Dermis microvascular lymphatic vessel endothelial cell (primary cell): ENCODE results near the gene ICAM4. TPM values are rescaled to one million over a fixed set of nuclear protein-coding genes. Genes with fewer than 3 reads are reported as not detected.

Source experiments
- DNase-seq, 2 donors: peaks; one replicate each; pipeline versions ENCODE4 v3.0.0 to v3.0.0-alpha.2; 2010; ENCODE audit warnings: low read depth in 2 of 2
- total RNA-seq: library from RNA; depleted of rRNA; stranded (reverse); fragments of >200 nt; gene quantifications from 2 replicates; pipeline ENCODE4 v1.2.1, GENCODE V29; 2014

Gene ICAM4
- total RNA-seq, 1 donor from 2014 or later = 0.26 TPM

DNA sequence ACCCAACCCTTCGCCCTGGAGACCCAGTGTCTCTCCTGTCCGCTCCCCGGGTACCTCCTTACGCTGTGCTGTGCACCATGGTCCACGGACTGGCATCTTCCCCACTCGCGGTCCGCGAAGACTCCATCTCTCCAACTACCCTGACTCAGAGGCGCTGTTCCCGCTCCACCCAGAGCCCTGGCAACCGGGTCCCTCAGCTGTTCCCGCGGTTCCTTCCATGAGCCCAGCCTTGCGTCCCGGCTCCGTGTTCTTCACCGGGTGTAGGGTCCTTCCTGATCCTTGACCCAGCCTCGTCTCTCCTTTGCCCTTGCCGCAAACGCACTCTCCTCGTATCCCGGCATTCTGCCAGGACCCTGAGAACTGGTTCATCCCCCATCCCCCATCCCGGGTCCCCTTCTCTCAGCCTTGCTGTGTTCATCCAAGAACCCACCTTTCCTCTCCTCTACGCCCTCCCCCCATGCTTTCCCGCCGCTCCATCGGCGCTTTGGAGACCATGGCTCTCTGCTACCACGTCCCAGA is 3.7 kb downstream of the ICAM4 start:
- no peak for DNase-seq

DNA sequence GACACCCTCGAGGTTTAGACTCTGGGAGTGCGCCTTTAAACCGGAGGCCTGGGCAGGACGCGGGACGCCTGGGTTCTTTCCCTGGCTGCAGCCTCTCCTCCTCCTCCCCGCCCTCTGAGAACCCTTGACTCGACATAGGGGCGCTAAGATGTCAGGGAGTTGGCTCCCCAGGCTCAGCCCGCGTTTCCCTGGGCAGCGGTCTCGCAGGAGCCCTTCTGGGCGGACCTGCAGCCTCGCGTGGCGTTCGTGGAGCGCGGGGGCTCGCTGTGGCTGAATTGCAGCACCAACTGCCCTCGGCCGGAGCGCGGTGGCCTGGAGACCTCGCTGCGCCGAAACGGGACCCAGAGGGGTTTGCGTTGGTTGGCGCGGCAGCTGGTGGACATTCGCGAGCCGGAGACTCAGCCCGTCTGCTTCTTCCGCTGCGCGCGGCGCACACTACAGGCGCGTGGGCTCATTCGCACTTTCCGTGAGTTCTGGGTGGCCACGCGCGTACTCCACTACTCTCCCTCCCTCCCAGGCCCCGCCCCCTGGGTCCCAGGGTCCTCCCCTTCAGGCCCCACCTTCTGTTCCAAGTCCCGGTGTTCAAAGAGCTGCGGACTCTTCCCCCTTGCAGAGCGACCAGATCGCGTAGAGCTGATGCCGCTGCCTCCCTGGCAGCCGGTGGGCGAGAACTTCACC is 4.3 kb downstream of the ICAM4 start:
- DNase-seq = no peak

GRCh38 chr19:10291554-10292205 is 4.9 kb downstream of the ICAM4 start:
- DNase-seq = no peak

DNA sequence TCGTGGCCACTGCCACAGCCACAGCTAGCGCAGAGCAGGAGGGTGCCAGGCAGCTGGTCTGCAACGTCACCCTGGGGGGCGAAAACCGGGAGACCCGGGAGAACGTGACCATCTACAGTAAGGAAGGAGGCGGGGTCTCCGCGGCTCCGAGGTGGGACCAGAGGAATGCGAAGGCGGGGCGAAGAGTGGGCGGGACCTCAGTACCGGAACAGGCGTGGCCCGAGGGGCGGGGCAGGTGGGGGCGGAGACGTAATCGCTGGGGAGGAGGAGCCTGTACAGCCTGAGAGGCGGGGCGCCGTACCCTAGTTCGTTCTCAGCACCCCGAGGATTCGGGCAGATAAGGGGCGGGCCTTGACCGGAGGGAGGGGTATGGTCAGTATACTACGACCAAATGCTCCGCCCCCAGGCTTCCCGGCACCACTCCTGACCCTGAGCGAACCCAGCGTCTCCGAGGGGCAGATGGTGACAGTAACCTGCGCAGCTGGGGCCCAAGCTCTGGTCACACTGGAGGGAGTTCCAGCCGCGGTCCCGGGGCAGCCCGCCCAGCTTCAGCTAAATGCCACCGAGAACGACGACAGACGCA is 5.5 kb downstream of the ICAM4 start:
- peak in 1 of 2 donors; percentile 57 for DNase-seq

GRCh38 chr19:10292789-10293636 is 6.3 kb downstream of the ICAM4 start:
- no peak for DNase-seq

GRCh38 chr19:10293637-10294367 is 7.0 kb downstream of the ICAM4 start:
- DNase-seq = no peak

- no peak for DNase-seq
These were observed 7.6 kb downstream of the ICAM4 start for GRCh38 chr19:10294368-10294697.

DNA sequence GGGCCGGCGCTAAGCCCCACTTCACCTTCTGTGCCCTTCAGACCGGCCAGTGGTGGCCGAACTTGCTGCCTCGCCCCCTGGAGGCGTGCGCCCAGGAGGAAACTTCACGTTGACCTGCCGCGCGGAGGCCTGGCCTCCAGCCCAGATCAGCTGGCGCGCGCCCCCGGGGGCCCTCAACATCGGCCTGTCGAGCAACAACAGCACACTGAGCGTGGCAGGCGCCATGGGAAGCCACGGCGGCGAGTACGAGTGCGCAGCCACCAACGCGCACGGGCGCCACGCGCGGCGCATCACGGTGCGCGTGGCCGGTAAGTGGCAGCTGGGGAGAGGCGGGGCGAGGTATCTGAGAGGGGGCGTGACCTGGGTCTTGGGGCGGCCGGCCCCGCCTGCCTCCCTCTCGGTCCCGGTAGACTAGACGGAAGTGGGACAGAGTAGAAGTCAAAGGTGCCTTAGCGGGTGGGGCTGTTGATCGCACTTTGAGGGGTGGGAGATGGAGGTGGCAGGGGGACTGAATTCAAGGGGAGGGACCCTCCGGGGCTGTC is 8.6 kb downstream of the ICAM4 start:
- DNase-seq = peak in 1 of 2 donors; percentile 50

- no peak for DNase-seq
These were observed 9.3 kb downstream of the ICAM4 start for GRCh38 chr19:10295847-10296591.

DNA sequence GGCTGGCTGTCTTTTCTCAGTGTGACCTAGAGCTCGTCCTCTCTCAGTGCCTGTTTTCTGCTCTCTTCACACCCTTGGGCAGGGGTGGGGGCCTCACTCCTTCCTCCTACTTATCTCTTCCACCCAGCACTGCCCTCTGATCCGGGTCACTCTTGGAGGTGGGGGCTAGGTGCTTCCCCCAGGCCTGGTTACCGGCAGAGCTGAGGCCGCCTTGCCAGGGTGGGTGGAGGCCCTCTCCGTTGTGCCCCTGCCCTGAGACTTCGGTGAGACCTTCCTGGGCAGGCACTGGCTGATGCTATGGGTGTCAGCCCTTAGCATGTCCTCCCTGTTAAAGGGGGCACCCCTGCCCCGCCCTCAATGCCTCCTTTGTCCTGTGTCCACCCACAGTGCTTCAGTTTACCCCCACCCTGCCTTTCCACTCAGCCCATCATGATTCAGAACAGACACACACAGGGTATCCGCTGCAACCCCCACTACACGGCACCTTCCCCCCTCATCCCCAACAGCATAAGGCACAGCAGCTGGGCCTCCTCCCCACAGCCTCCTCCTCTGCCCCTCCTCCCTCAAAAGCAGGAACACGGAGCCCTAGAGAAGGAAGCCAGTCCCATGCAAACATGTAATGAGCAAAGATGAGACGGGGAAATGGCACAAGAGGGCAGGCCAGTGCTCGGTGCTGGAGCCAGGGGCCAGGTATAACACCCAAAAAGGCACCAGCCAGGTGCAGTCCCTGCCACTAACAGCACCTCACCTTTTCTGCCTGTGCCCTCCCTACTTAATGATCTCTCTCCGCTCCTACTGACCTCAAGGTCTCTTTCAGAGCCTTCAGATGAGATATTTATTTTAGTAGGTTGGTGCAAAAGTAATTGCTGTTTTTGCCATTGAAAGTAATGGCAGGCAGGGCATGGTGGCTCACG is 13.0 kb downstream of the ICAM4 start:
- DNase-seq = no peak

DNA sequence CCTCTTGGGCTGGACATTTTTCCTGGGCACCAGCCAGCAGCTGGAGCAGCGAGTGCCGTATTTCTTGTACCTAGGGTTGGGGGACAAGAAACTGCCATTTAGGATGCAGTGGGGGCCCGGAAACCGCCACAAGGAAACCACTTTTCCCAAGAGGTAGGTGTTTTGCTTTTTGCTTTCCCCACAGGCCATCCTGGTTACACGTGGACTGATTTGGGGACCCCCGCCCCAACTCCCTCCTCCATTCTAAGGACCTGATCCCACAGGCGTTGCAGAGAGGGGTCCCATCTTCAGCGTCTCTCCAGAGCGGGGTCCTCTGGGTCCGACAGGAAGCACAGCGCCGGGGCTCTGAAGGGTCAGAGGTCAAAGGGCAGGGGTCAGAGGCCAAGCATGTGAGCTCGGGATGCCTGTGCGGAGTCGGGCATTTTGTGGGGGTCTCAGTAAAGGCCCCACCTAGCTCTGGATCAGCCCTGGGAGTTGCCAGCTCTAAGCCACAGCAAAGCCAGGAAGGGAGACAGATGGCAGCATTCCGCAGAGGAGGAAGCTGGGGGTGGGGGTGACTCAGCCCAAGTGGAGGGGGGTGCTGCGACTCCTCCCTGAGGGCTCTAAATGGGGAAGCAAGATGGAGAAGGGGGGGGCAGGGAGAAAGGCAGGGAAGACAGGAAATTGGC is 18.5 kb downstream of the ICAM4 start:
- DNase-seq = no peak

- no peak for DNase-seq
These were observed 19.6 kb downstream of the ICAM4 start for GRCh38 chr19:10306327-10306726.

DNA sequence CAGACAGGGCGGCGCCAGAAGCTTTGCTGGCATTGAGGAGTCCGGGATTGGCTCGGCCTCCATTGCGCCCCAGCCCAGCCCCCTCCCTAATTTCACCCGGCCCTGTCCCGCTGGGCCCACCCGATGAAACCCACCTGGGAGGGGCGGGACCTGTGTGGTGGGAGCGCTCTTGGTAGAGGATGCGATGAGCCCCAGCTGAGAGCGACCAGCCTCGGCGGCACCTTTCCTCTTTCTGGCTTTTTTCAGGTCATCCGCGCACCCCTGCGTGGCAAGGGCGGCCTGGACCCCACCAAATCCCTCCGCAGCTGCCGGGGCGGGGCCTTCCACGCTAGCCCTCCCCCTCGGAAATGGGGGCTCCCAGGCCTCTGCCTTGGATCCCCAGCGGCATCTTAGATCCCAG is 22.7 kb downstream of the ICAM4 start, which contains the start of gene ZGLP1:
ZGLP1 (minus strand) TSS at position 393 of the 400 bp plus-strand sequence.
- no peak for DNase-seq

DNA sequence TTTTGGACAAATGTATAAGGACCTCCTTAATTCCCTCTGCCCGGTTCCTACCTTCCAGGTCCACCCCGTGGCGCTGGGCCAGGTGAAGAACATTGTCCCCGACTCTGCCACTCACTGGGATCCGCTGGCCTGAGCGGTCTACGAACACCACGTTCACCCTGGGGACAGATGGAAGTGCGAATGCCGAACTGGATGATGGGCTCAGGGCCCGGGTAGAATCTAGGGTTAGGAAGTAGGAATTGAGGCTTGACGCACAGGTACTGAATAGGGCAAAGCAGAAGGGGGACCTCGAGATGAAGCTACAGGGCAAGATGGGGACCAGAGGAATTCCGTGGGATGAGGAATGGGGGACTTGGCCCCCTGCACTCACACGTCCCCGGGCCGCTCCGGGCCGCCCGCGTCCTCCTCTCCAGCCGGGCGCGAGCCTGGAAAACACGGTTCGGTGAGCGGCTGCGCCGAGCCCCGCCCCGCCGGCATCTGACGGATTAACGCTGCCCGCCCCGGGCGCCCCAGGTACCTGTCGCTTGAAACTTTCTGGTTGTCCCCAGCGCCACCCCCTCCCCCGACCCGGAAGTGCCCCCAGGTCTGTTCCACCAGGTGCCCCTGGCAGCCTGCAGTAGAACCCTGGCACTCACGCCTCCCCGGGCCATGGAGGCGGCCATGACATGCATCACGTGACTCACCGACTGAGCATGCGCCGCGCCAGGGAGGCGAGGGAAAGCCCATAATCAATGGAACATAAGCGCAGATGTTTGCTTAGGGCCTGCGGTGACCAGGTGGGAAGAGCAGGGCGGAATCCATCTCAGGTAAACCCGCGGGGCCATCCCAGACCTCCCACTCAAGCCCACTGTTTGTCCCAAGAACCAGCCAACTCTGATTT is 28.8 kb downstream of the ICAM4 start, which contains the start of gene FDX2:
FDX2 (minus strand) TSS at position 681 of the 880 bp plus-strand sequence; CDS start at position 662, 19 bp downstream.
- DNase-seq = peak; percentile 65 to 81

- no peak for DNase-seq
These were observed 29.7 kb downstream of the ICAM4 start for GRCh38 chr19:10316229-10317044.

DNA sequence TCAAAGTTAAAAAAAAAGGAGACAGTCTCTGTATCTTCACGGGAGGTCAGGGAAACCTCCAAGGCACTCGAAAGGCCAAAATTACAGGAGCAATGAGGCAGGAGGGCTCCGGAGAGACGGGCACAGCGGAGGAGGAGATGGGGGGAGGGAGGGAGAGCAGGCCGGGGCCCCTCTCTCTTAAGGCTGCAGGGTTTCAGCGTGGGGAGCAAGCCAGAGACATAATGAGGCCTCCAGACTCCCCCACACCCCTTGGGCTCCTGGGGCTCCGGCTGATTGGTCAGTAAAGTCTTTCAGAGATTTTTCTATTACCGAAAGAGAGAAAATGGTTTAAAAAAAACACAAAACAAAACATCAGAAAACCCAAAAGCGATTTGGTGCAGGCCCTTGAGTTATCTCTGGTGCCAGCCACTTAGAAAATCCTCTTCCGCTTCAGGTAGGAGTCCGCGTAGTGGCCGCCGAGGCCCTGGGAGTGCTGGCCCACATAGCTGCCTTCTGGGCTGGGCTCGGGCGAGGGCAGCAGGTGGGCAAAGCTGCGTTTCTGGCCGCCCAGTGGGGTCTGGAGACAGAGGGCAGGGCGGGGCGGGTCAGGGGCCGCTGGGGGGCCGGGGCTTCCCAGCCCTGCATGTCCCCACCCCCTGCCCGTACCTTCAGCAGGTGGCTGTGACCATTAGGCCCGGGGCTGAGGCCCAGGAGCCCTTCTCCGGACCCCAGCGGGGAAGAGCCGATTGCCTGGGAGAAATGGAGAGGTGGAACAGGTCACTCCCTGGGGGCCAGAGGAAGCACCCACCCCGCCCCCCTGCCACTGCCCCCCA is 30.5 kb downstream of the ICAM4 start:
- DNase-seq = no peak
